Neural cell (in vitro differentiated cells): ENCODE measurements around the gene HIP1R. TPM values are rescaled to one million over a fixed set of nuclear protein-coding genes. Genes with fewer than 3 reads are reported as not detected.

Experiments
- H2AFZ ChIP-seq: fragments of 200-600, 300-800 bp; sonication (generic), shearing (Covaris generic); 2 replicates; pipeline ENCODE4 v1.6.0; 2014; ENCODE audit warnings: low read depth, mild to moderate bottlenecking, antibody characterized with exemption, low read length, moderate library complexity
- H3F3A ChIP-seq: fragments of 200-600 bp; shearing (Covaris generic); 2 replicates; pipeline ENCODE4 v1.6.1; 2016; ENCODE audit warnings: mild to moderate bottlenecking, moderate library complexity, mixed read lengths, antibody characterized with exemption, low read length; ENCODE audit not compliant: insufficient read depth, poor library complexity, severe bottlenecking
- H3K27ac ChIP-seq: fragments of 200-600, 300-800 bp; sonication (generic), shearing (Covaris generic); 2 replicates; pipeline ENCODE4 v1.5.1; 2014; ENCODE audit warnings: mild to moderate bottlenecking, low read length, moderate library complexity
- H3K27me3 ChIP-seq: fragments of 300-800, 200-600 bp; sonication (generic), shearing (Covaris generic); 2 replicates; pipeline ENCODE4 v1.6.0; 2014; ENCODE audit warnings: mild to moderate bottlenecking, low read depth, low read length, moderate library complexity; ENCODE audit not compliant: insufficient read depth
- H3K36me3 ChIP-seq: fragments of 300-800, 200-600 bp; sonication (generic), shearing (Covaris generic); 2 replicates; pipeline ENCODE4 v1.5.1; 2014; ENCODE audit warnings: mild to moderate bottlenecking, antibody characterized with exemption, low read length, moderate library complexity; ENCODE audit not compliant: insufficient read depth
- H3K4me2 ChIP-seq: fragments of 300-800, 200-600 bp; sonication (generic), shearing (Covaris generic); 2 replicates; pipeline ENCODE4 v1.6.0; 2014; ENCODE audit warnings: mild to moderate bottlenecking, low read length
- H3K4me3 ChIP-seq: fragments of 300-800, 200-600 bp; sonication (generic), shearing (Covaris generic); 2 replicates; pipeline ENCODE4 v1.5.1; 2014; ENCODE audit warnings: mild to moderate bottlenecking, low read length, moderate library complexity
- H3K79me2 ChIP-seq: fragments of 200-600 bp; shearing (Covaris generic); replicated peaks from 2 replicates; pipeline ENCODE4 v1.6.0; 2014; ENCODE audit warnings: mild to moderate bottlenecking, low read length, moderate library complexity; ENCODE audit not compliant: insufficient read depth
- H3K9ac ChIP-seq: fragments of 300-800, 200-600 bp; sonication (generic), shearing (Covaris generic); 2 replicates; pipeline ENCODE4 v1.6.1; 2016; ENCODE audit warnings: mild to moderate bottlenecking, low read length, mixed read lengths
- H3K9me2 ChIP-seq: fragments of 200-600 bp; shearing (Covaris generic); 2 replicates; pipeline ENCODE4 v1.6.1; 2016; ENCODE audit warnings: mild to moderate bottlenecking, low read length, mixed read lengths; ENCODE audit not compliant: insufficient read depth
- H3K9me3 ChIP-seq: fragments of 200-600, 300-800 bp; sonication (generic), shearing (Covaris generic); 2 replicates; pipeline ENCODE4 v1.6.1; 2016; ENCODE audit warnings: mild to moderate bottlenecking, mixed run types, low read length, moderate library complexity, mixed read lengths
- H4K20me1 ChIP-seq: fragments of 200-600 bp; shearing (Covaris generic); 2 replicates; pipeline ENCODE4 v1.6.1; 2016; ENCODE audit warnings: mild to moderate bottlenecking, mixed run types; ENCODE audit not compliant: insufficient read depth
- CTCF ChIP-seq: fragments of 450-650 bp; IDR thresholded peaks from 2 replicates; pipeline ENCODE4 v1.5.1; 2014; ENCODE audit warnings: antibody characterized with exemption, mild to moderate bottlenecking, moderate library complexity; ENCODE audit not compliant: poor library complexity, severe bottlenecking
- EP300 ChIP-seq: fragments of 450-650 bp; conservative IDR thresholded peaks from 2 replicates; pipeline ENCODE4 v1.6.1; 2014; ENCODE audit warnings: antibody characterized with exemption, mild to moderate bottlenecking, moderate library complexity; ENCODE audit not compliant: poor library complexity, severe bottlenecking
- EZH2 ChIP-seq: fragments of 200-600, 300-800 bp; shearing (Covaris generic), sonication (generic); IDR thresholded peaks from 2 replicates; pipeline ENCODE4 v1.6.1; 2014; ENCODE audit warnings: antibody characterized with exemption, low read length, borderline replicate concordance, mild to moderate bottlenecking; ENCODE audit not compliant: insufficient read depth, poor library complexity, severe bottlenecking
- MXI1 ChIP-seq: fragments of 450-650 bp; conservative IDR thresholded peaks from 2 replicates; pipeline ENCODE4 v1.6.1; 2014; ENCODE audit warnings: antibody characterized with exemption, mild to moderate bottlenecking; ENCODE audit not compliant: poor library complexity, severe bottlenecking
- POLR2AphosphoS5 ChIP-seq: IDR thresholded peaks from 2 replicates; pipeline ENCODE4 v1.6.1; 2012
- RAD21 ChIP-seq: fragments of 450-650 bp; conservative IDR thresholded peaks from 2 replicates; pipeline ENCODE4 v1.6.1; 2014; ENCODE audit warnings: antibody characterized with exemption, mild to moderate bottlenecking, moderate library complexity
- REST ChIP-seq: IDR thresholded peaks from 2 replicates; pipeline ENCODE4 v1.6.1; 2012; ENCODE audit warnings: borderline replicate concordance
- SMC3 ChIP-seq: fragments of 450-650 bp; conservative IDR thresholded peaks from 2 replicates; pipeline ENCODE4 v1.6.1; 2014; ENCODE audit warnings: antibody characterized with exemption, mild to moderate bottlenecking, moderate library complexity; ENCODE audit not compliant: poor library complexity
- TAF1 ChIP-seq: IDR thresholded peaks from 2 replicates; pipeline ENCODE4 v1.6.1; 2012; ENCODE audit warnings: low read depth
- polyA plus RNA-seq: library from polyadenylated mRNA; depleted of rRNA; stranded (reverse); fragments of >200 nt; gene quantifications from 2 replicates; pipeline ENCODE4 v1.2.3, GENCODE V29; 2014

HIP1R gene
- polyA plus RNA-seq, 1 donor from 2014 or later, result 270 TPM

GRCh38 chr12:122849352-122850047, 14.2 kb downstream of the HIP1R start:
- no peaks in the 10 kb centered on the region for H3K27me3 ChIP-seq
- H3K9ac ChIP-seq, result no peak overlapping the region
- no peak overlapping the region for H2AFZ ChIP-seq
- no peaks in the 10 kb centered on the region for H3F3A ChIP-seq
- H3K36me3 ChIP-seq, result no peaks in the 10 kb centered on the region
- H3K9me3 ChIP-seq, result no peaks in the 10 kb centered on the region
- H3K27ac ChIP-seq, result no peak overlapping the region
- no peak overlapping the region for H3K4me2 ChIP-seq
- peaks cover 18% of the 10 kb centered on the region for H4K20me1 ChIP-seq
- H3K9me2 ChIP-seq, result no peaks in the 10 kb centered on the region
- TF ChIP-seq REST (no peak), RAD21 (no peak), EZH2 (no peak), POLR2AphosphoS5 (no peak), CTCF (no peak), MXI1 (no peak), TAF1 (no peak), EP300 (no peak), SMC3 (no peak)
- no peaks in the 10 kb centered on the region for H3K79me2 ChIP-seq
- H3K4me3 ChIP-seq, result no peak overlapping the region

- H3F3A ChIP-seq, result no peaks in the 10 kb centered on the region
- no peak overlapping the region for H3K27ac ChIP-seq
- H3K4me3 ChIP-seq, result no peak overlapping the region
- H3K36me3 ChIP-seq, result no peaks in the 10 kb centered on the region
- no peaks in the 10 kb centered on the region for H3K9me2 ChIP-seq
- H2AFZ ChIP-seq, result no peak overlapping the region
- no peak for TF ChIP-seq CTCF
- no peak for TF ChIP-seq TAF1
- TF ChIP-seq EP300, result no peak
- TF ChIP-seq RAD21, result no peak
- no peak for TF ChIP-seq MXI1
- no peak for TF ChIP-seq REST
- no peak for TF ChIP-seq SMC3
- no peak for TF ChIP-seq EZH2
- TF ChIP-seq POLR2AphosphoS5, result no peak
- no peaks in the 10 kb centered on the region for H3K79me2 ChIP-seq
- H3K9me3 ChIP-seq, result no peaks in the 10 kb centered on the region
- H3K27me3 ChIP-seq, result no peaks in the 10 kb centered on the region
- H4K20me1 ChIP-seq, result peaks cover 13% of the 10 kb centered on the region
- no peak overlapping the region for H3K4me2 ChIP-seq
- no peak overlapping the region for H3K9ac ChIP-seq
Observed at GRCh38 chr12:122850048-122850445, 14.8 kb downstream of the HIP1R start.
